Right atrium auricular region (tissue), 2 donors: ENCODE data around the gene MMP15. TPM values are rescaled to one million over a fixed set of nuclear protein-coding genes. Genes with fewer than 3 reads are reported as not detected.

ENCODE experiments used
- DNase-seq: peaks from one replicate; pipeline ENCODE4 v3.0.0-alpha.2; 2019; ENCODE audit warnings: low spot score
- H3K27ac ChIP-seq, 2 donors: fragments of 200-600 bp; sonication (generic); 1 replicate in 1 of 2; 2 replicates in 1 of 2; pipeline ENCODE4 v1.5.1; 2016 to 2019
- H3K27me3 ChIP-seq, 2 donors: fragments of 200-600 bp; sonication (generic); one replicate each; pipeline versions ENCODE4 v1.5.1 to v1.6.0; 2017 to 2019
- H3K36me3 ChIP-seq: fragments of 200-600 bp; sonication (generic); one replicate; pipeline ENCODE4 v1.5.1; 2016
- H3K4me1 ChIP-seq, 2 donors: fragments of 200-600 bp; sonication (generic); one replicate each; pipeline versions ENCODE4 v1.5.1 to v1.6.0; 2017 to 2019
- H3K4me3 ChIP-seq, 2 donors: fragments of 200-600 bp; sonication (generic); 1 replicate in 1 of 2; 2 replicates in 1 of 2; pipeline ENCODE4 v1.5.1; 2017 to 2019; ENCODE audit warnings: mild to moderate bottlenecking in 1 of 2, moderate library complexity in 1 of 2
- H3K9me3 ChIP-seq, 2 donors: fragments of 200-600 bp; sonication (generic); one replicate each; pipeline ENCODE4 v1.5.1; 2019
- total RNA-seq, 2 donors: library from RNA; depleted of rRNA; stranded (reverse); fragments of >200 nt; gene quantifications; one replicate each; pipeline ENCODE4 v1.1.0, GENCODE V29; 2016
- TF ChIP-seq, protein P1 (sequence below), 2 donors: fragments of 200-600 bp; sonication (generic); IDR thresholded peaks; one replicate each; pipeline ENCODE4 v1.5.1; 2019; ENCODE audit warnings: antibody characterized with exemption in 2 of 2

MMP15 gene
- total RNA-seq, 2 donors from 2014 or later: 36.9 to 52.3 TPM

- peak overlapping the region; percentile 58 to 68 for H3K4me3 ChIP-seq
- H3K36me3 ChIP-seq: no peaks in the 10 kb centered on the region
- peak overlapping the region; percentile 91 to 92 for H3K27ac ChIP-seq
- no peak for DNase-seq
- H3K27me3 ChIP-seq: no peaks in the 10 kb centered on the region
- TF ChIP-seq, protein P1, sequence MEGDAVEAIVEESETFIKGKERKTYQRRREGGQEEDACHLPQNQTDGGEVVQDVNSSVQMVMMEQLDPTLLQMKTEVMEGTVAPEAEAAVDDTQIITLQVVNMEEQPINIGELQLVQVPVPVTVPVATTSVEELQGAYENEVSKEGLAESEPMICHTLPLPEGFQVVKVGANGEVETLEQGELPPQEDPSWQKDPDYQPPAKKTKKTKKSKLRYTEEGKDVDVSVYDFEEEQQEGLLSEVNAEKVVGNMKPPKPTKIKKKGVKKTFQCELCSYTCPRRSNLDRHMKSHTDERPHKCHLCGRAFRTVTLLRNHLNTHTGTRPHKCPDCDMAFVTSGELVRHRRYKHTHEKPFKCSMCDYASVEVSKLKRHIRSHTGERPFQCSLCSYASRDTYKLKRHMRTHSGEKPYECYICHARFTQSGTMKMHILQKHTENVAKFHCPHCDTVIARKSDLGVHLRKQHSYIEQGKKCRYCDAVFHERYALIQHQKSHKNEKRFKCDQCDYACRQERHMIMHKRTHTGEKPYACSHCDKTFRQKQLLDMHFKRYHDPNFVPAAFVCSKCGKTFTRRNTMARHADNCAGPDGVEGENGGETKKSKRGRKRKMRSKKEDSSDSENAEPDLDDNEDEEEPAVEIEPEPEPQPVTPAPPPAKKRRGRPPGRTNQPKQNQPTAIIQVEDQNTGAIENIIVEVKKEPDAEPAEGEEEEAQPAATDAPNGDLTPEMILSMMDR (IDR thresholded peaks at IDR 0.05): no peak
- H3K4me1 ChIP-seq: peaks cover 0 to 81% of the 10 kb centered on the region in 2 donors
- H3K9me3 ChIP-seq: no peaks in the 10 kb centered on the region
Measured at GRCh38 chr16:58024486-58025350, 836 bp upstream of the MMP15 start.

GRCh38 chr16:58026139-58026704 lies 668 bp downstream of the MMP15 start:
- no peaks in the 10 kb centered on the region for H3K27me3 ChIP-seq
- H3K36me3 ChIP-seq: no peaks in the 10 kb centered on the region
- peaks cover 0 to 92% of the 10 kb centered on the region in 2 donors for H3K4me1 ChIP-seq
- H3K9me3 ChIP-seq: no peaks in the 10 kb centered on the region
- H3K27ac ChIP-seq: peak overlapping the region; percentile 91 to 92
- peak overlapping the region; percentile 58 to 68 for H3K4me3 ChIP-seq
- no peak for DNase-seq
- TF ChIP-seq, protein P1 (IDR thresholded peaks at IDR 0.05): no peak

DNA sequence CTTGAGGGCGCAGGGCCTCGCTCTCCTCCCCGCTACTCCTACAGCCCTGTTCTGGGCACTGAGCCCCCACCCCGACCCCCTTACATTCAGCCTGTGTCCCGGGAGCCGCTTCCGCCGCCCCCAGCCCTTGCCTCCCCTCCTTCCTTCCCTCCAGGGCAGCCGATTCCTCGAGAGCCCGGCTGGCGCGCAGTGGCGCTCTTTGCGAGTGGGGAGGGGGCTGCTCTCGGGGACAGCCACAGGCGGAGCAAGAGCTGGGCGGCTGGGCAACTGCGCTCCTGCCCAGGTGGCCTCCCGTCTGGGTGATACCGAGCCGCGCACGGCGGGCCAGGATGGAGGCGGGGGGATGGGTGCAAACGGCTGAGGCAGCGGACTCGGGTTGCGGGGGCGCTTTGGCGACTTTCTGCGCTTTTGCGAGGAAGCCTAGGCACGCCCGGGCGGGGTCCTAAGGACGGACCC lies 1.2 kb downstream of the MMP15 start:
- Histone ChIP-seq H3K36me3 (no peaks in the 10 kb centered on the region), H3K9me3 (no peaks in the 10 kb centered on the region), H3K4me3 (peak overlapping the region; percentile 58 to 68), H3K27me3 (no peaks in the 10 kb centered on the region), H3K4me1 (peaks cover 0 to 91% of the 10 kb centered on the region in 2 donors), H3K27ac (peak overlapping the region; percentile 91 to 92)
- DNase-seq: no peak
- TF ChIP-seq, protein P1 (IDR thresholded peaks at IDR 0.05): no peak

DNA sequence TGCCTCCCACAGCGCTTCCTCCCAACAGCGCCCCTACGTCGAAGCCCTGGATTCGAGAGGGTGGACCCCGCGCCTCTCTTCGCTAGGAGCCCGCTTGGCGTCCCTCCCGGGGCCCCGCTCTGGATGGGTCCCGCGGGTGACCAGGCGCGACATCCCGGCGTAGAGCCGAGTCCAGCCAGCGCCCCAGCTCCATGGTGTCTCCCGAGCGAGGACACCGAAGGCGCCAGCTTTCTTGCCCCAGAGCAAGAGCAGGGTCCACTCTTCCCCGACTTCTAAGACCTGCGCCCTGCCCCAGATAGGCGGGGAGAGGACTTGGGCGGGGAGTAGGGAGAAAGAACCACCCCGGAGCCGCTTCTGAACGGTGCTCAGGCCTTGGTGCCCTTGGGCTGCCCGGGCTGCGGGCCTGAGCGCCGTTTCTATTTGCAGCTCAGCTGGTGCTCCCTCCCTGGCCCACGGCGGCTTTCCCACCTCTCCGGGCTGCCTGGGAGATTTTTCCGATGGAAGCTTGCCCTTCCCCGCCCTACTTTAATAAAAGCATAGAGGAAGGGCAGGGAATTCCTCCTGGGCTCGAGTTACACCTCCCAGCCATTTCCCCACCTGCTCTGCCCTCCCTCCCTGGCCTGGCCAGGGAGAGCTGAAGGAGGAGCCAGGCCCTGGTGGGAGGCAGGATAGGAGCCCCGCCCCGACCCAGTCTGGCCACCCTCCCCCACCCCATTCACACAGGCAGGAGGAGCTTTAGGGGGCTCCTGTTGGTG lies 1.8 kb downstream of the MMP15 start:
- Histone ChIP-seq H3K27me3 (no peaks in the 10 kb centered on the region), H3K4me3 (peak overlapping the region; percentile 58 to 68), H3K36me3 (no peaks in the 10 kb centered on the region), H3K4me1 (peaks cover 0 to 91% of the 10 kb centered on the region in 2 donors), H3K27ac (peak overlapping the region; percentile 91 to 92), H3K9me3 (no peaks in the 10 kb centered on the region)
- TF ChIP-seq, protein P1 (IDR thresholded peaks at IDR 0.05): no peak
- no peak for DNase-seq

DNA sequence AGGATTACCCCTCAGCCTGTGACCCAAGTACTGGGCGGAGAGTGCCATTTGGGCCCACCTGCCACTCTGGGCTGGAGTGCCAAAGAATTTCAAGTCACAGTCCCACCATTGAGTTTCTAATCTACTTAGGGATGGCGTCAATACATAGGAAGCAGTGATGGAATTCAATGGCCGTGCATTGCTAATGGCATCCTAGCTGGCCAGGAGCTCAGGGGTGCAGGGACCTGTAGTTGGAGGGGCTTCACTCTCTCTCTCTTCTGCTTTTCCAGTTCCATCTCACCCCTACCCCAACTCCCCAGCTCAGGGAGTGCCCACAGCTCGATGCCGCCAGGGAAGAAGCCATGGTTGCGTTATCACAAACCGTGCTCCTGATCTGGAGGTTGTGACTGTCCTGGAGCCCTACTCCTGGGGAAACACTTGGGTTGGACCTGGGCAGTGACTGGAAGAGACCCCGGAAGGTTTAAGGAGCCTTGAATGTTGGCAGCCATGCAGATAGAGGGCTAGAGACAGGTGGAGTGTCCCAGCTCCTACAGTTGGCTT lies 2.4 kb downstream of the MMP15 start:
- Histone ChIP-seq H3K4me3 (peak overlapping the region; percentile 58 to 68), H3K4me1 (peaks cover 0 to 91% of the 10 kb centered on the region in 2 donors), H3K36me3 (no peaks in the 10 kb centered on the region), H3K27ac (peak overlapping the region; percentile 91 to 92), H3K27me3 (no peaks in the 10 kb centered on the region), H3K9me3 (no peaks in the 10 kb centered on the region)
- TF ChIP-seq, protein P1 (IDR thresholded peaks at IDR 0.05): no peak
- DNase-seq: no peak
